ENCODE results near the gene INPP5A. TPM values are rescaled to one million over a fixed set of nuclear protein-coding genes. Genes with fewer than 3 reads are reported as not detected.
"Not testable (repeated sequence)": the region's sequence is repeated elsewhere in the genome, so short reads cannot be mapped to it uniquely, and the experiment has no call there.

Gene INPP5A
- polyA plus RNA-seq, 10 donors: 41.4 to 53.2 (median 47.6) TPM

DNA sequence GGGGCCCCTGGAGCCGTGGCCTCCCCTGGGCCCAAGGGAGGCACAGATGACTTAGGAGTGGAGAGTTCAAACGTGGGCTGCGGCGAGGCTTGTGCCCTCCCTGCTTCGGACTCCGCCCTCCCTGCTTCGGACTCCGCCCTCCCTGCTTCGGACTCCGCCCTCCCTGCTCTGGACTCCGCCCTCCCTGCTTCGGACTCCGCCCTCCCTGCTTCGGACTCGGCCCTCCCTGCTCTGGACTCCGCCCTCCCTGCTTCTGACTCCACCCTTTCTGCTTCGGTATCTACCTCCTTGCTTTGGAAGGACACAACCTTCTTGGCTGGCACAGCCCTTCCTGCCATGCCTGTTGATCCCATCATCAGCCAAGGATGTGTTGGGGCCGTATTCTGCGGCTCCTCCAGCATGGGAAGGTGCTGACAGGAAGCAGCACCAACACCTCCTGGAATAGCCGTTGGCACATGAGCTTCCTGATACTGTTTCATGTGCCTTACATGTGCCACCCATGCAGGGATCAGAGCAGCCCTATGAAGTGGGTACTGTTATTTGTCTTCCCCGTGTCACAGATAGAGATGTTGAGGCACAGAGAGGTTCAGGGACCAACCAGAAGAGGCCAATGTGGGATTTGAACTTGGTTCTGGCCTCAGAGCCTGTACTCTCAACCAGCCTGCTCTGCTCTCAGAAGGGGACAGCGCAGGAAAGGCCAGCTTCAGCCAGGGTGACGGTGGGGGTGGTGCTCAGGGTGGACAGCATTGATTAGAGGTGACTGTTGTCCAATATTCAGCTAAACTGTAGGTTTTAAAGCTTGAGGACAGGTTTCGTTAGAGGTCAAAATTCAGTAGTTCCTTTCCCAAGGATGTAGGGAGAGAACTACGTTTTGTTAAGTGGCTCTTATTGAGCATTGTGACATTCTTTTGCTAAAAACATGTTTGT lies 133.9 kb downstream of the INPP5A start:
- no peak for DNase-seq

DNA sequence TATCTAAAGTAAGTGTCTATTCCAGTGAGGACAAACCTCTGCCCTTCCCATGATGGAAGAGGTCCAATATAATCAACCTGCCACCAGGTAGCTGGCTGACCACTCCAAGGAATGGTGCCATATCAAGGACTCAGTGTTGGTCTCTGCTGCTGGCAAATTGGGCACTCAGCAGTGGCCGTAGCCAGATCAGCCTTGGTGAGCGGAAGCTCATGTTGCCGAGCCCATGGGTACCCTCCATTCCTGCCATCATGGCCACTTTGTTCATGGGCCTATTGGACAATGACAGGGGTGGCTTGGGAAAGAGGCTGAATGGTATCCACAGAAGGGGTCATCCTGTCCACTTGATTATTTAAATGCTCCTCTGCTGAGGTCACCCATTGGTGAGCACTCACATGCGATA lies 136.2 kb downstream of the INPP5A start:
- not testable (repeated sequence) for DNase-seq

DNA sequence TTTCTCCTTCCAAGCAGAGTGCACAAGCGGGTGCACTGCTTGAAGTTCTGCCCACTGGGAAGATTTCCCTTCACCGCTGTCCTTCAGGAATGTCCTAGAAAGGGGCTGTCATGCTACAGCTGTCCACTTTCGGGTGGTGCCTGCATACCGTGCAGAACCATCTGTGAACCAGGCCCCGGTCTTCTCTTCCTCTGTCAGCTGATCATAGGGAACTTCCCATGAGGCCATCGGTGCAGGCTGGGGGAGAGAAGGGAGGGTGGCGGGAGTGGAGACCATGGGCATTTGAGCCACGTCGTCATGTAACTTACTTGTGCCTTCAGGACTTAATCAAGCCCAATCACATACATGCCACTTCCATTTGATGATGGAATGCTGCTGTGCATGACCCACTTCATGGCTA lies 136.7 kb downstream of the INPP5A start:
- no peak for DNase-seq

DNA sequence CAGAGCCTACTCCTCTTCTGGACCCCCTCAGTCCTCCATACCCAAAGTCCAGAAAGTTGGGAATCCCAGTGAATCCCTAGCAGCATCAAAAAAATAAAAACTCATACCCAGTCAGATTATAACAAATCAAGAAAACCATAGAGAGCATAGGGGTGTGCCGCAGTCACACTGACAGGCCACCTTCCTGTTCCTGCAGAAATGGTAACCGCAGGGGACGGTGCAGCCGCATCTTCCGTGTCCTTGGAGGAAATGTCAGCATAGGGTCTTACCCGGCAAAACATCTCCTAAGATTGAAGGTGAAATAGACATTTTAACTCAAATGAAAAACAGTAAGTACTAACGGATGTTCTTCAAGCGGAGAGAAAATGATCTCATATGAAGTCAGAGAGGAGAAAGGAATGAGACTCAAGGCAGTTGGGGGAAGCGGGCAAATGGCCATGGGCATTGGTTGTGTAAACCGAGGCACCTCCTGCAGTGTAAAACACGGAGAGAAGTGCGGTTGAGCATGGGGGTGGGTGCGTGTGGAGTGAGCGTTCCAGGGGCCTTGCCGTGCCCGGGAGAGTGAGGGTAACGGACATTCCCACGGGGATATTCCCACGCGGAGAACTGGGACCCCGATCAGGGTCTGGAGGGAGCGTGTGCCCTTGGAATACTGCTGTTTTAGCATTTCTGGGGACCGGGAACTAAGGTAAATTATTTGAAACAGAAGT lies 137.6 kb downstream of the INPP5A start:
- no peak for DNase-seq

DNA sequence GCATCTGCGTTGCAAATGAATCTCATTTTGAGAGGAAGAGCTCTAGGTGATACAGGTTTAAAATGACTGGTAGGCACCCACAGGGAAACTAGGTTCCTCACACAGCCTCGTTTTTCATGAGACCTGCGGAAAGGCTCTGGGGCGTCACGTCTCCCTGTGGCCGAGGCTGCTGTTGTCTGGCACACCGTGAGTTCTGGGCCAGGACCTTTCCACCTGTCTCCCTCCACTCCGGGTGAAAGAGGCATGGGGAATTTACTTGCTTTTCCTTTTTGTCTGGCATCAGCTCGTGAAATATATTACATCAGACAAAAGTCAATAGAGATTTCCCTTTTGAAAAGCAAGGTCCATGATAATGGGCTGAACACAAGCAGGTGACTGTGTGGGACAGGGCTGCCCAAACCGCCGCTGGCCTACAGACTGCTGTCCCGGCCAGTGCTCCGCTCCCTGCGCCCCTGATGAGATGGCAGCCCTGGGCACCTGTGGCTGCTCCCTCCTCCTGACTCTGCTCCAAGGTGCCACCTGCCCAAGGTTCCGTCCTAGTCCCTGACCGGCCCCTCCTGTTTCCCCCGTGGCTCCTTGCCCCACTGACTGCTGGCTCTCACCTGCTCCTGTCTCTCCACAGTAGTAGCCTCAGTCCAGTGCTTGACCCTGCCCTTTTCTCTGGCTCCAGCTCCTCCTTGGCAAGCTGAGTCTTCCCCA lies 138.8 kb downstream of the INPP5A start:
- no peak for DNase-seq

DNA sequence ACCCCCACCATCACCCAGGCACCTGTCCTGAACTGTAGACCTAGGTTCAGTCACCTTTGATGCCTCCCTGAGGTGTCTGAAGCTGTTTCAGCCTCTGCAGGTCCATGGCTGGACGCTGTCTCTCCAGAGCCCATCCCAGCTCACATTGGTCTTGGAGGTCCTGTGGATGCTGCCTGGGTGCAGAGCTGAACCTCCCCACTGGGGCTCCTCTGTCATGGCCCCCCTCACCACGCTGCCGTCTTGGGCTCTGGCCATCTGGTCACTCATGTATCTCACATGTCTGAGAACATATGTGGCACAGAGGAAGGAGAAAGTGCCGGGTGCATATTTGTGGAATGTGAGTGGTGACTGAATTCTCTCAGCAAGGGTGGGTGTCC lies 139.5 kb downstream of the INPP5A start:
- DNase-seq: no peak

DNA sequence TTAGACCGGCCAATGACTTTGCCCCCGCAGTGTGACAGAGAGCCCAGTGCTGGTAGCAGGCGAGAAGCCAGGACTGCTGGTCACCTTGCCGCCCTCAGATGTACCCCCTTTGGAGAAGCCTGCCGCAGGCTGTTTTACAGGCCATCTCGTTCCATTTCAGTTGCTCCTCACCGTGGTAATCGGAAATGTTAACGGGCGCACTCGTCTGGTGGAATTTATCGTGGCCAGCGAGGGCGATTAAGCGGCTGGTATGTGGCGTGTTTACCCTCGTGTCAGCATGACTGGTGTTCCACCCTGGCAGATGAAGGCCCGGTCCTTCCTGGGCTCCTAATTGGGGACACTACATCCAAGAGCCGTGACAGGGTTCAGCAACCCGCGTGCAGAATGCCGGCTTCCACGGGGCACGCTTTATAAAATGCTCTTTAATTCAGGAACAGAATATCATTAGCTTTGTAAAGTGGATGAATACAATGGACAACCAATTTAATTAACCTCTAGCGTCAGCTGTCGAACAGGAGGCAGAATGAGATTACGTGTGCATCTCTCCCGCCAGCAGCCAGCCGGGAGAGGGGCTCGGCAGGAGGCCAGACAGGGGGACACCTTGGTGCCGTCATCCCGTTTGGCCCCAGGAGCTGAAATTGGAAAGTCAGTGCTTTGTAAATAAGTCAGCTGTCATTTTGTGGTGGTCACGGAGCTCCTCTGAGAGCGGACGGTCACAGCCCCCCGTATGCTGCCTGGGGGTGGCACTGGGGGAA lies 140.1 kb downstream of the INPP5A start:
- DNase-seq: no peak

DNA sequence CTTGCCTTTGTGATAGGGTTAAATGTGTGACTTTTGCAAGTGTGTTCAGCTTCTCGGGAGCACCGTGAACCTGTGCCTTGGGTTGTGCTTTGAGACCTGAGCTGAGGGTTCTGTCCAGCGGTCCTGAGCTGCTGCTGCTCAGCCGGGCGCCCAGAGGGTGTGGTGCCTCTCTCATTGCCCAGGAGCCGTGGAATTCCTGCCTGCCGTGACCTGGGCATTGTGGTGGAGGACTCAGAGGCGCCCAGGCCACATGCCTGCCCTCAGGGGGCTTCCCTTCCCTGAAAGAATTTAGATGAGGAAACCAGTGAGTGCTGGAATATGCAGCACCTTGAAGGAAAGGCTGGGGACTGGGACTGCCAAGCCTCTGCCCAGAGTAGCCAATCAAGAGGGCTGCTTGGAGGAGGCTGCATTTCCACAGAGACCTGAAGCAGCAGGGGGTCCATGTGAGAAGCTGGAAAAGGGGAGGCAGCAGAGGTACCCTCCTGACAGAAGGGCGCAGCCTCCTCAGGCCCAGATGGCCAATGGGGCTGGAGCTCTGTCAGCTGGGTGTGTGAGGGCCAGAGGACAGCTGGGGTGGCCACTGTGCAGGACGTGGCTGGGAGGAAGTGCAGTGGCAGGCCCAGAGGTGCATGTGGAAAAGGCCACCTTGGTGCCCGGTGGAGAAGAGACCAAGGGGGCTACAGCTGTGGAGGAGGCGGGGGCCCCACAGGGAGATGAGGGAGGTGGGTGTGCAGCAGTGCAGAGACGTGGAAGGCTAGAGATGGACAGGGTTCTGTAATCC lies 141.0 kb downstream of the INPP5A start:
- DNase-seq: no peak

DNA sequence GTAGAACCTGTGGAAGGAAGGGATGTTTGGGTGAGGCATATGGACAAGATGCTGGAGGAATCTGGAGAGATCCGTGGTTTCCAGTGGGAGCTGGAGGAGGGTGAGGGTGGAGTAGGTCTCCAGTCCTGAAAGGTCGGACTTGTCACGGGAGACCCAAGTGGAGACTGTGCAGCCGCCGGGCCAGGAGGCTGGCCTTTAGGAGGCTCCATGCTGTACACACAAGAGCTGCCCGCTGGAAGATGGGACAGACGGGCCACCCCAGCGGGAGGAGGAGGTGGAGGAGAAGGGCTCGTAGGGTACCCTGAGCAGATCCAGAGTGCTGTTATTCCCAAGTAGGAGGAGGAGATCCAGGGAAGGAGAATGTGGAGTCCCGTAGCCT lies 141.6 kb downstream of the INPP5A start:
- no peak for DNase-seq

DNA sequence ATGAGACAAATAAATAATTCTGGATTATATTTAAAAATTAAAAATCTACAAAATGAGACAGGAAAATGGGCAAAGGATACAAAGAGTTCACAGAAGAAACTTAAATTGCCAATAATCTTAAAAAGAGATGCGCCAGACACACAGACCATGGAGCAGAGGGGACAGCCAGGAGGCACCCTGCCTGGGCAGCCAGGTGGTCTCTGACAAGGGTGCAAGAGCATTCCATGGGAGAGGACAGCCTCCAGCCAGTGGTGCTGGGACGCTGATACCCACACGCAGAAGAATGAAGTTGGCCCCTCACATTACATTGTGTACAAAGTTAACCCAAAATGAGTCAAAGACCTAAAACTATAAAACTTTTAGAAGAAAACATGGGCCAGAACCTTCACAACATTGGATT lies 142.1 kb downstream of the INPP5A start:
- DNase-seq: no peak

DNA sequence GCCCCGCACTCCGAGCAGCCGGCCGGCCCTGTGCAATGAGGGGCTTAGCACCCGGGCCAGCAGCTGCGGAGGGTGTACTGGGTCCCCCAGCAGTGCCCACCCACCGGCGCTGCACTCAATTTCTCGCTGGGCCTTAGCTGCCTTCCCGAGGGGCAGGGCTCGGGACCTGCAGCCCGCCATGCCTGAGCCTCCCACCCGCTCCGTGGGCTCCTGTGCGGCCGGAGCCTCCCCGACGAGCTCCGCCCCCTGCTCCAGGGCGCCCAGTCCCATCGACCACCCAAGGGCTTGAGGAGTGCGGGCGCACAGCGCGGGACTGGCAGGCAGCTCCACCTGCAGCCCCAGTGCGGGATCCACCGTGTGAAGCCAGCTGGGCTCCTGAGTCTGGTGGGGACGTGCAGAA lies 143.2 kb downstream of the INPP5A start:
- DNase-seq: not testable (repeated sequence)

DNA sequence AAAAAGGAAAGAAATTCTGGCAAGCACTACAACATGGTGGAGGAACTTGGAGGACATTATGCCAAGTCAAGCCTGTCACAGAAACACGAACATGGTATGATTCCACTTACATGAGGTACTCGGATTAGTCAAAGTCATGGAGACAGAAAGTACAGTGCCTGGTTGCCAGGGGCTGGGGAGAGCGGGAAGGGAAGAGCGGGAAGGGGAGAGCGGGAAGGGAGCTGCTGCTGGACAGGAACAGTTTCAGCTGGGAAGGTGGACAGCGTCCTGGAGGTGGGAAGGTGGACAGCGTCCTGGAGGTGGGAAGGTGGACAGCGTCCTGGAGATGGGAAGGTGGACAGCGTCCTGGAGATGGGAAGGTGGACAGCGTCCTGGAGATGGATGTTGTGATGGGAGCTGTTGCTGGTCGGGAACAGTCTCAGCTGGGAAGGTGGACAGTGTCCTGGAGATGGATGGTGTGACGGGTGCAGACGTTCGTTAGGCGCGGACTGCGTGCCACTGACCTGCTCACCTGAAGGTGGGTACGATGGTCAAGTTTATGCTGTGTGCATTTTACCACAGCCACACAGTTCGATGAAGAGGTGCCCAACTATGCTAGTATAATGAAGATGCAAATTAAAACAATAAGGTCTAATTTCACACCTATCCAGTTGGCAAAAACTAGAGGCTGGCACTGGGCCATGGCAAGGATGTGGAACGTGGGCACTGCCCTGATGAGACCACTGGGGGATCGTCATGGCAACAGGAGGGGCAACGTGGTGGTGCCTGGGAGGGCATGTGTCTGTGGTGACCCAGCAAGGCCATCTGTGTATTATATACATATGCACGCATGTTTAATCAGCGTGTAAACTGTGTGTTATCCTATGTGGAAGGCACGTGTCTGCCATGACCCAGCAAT lies 144.5 kb downstream of the INPP5A start:
- DNase-seq: no peak

DNA sequence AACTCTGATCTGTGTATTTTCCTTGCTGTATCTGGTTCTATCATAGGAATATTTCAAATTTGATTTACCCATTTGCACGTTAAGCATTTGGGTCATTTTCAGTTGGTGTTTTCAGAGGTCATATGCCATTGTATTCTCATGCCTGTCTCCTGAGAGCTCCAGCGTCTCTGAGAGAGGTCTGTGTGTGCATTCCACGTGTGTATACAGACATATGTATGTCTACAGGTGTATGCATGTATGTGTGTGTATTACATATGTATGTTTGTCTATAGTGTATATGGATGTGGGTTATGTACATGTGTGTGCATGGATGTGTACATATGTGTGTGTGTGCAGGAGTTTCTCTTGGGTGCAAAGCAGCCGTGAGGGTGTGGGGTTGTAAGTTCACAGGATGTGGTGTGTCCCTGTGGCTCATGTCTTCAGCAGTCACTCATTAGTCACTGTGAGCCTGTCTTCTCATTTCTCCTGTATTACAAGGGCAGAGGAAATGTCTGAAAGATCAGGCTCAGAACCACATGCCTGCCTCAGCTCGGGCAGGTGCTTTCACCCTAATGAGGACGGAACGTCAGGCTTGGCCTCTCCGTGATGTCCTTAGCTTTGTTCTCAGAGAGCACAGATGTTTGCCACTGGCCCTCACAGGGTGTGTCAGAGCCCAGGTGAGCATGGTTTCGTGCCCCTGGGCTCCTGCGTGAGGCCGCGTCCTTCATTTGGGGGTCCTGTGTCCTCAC lies 146.7 kb downstream of the INPP5A start:
- no peak for DNase-seq

DNA sequence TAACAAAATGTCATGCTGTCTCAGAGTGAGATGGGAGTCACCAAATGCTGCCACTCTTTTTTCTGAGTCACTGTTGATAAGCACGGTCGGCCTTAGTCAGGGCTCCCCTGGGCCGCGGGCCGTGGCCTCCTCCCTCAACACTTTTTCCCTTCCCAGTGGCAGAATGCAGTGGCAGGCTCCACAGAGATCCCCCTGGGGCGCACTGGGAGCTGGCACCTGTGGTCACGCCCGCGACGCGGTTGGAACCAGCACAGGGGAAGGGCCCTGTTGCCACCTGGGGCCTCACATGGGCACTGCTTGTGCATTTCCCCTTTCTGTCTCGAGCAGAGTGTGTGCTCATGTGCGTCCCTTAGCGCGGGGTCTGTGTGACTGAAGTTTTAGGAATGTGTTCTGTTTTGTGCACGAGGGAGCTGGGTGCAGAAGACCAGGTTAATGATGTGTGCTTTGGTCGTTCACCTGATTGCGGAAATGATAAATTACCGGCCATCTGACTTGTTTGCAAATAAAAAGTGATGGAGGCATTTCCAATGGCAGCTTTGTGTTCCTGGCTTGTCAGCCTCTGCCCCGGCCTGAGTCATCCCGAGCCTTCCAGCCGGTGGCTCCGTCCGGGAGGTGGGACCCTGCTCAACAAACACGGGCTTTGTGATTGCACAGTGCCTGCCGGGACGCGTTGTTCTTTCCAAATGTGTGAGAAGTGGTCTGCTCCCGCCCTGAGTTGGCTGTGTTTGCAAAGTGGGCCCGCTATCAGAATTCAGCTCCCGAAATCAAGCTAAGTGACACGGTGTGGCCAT lies 147.7 kb downstream of the INPP5A start:
- no peak for DNase-seq

DNA sequence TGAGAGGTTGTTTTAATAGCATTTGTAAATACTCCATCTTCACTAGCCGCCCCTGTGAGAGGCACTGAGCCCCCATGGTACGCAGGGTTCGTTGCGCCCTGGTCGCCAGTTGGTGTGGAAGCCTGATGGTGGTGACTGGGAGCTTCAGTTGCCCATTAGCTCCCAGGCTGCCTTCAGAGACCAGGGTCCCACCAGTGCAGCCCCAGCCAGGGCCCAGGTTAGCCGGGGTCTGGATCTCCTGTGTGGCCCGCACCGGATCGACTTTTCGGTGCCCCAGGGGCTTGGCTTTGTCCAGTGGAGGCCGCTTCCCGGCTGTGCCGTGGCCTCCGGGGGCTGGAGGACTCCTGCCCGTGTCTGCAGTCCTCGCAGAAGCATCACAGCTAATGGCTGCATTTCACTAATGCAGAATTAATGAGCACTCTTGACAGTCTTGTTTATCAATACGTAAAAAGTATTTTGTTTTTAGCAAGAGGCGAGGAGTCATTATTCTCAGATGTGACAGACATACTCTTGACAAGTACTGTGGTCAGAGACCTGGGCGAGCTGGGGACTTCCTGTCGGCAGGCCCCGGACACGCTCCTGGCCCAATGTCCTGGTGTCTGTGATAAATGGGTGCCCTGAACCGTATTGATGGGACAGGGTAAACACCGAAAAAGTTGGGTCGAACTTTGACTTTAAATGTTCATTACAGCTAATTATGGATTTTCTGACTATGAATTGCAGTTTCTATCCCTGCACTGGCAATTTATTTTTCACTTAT lies 148.5 kb downstream of the INPP5A start:
- DNase-seq: no peak

DNA sequence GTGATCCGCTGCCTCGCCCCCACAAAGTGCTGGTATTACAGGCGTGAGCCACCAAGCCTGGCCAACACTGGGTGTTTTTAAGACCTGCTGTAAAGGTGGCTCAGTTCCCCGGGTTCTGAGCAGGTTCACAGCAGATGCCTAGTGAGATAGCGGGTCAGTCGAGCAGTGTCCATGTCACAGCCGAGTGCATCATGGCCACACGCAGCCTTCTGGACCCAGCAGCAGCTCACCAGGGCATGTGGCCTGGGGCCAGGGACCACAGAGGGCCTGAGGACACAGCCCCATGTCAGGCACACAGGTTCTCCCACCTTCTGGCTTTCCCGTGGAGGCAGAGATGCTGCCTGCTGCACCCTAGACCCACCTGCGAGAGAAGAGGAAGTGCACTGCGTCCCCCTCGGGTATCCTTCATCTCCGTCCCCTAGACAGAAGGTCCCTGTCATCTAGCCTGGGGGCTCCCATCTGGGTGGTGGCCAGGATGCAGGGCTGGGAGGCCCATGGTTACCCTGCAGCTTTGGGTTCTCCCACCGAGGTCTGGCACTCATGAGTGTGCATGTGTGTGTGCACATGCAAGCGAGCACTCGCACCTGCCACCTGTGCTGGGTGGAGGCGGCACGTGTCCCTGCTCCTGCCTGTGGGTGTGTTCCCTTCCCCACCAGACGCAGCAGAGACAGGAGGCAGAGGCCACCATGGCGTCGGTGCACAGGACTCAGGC lies 149.8 kb downstream of the INPP5A start:
- DNase-seq: no peak
